Activated CD4-positive, alpha-beta T cell treated with anti-CD3 and anti-CD28 coated beads for 1 hour (primary cell): Measurements from ENCODE around the gene TMEM88.
"Not testable (repeated sequence)": the region's sequence is repeated elsewhere in the genome, so short reads cannot be mapped to it uniquely, and the experiment has no call there.

Source experiments
- DNase-seq: peaks from one replicate; pipeline ENCODE4 v3.0.0-alpha.2; 2020

TMEM88 gene

GRCh38 chr17:7856811-7857712 lies 2.2 kb downstream of the TMEM88 start, which contains the start of gene NAA38:
Gene NAA38, minus strand, starts transcription at chr17:7857559. Its CDS starts 96 bp downstream, at chr17:7857463.
- peak; percentile 91 for DNase-seq

- peak; percentile 83 for DNase-seq
Observed at GRCh38 chr17:7857713-7858521, 3.1 kb downstream of the TMEM88 start, which contains the start of gene CYB5D1. Gene CYB5D1, plus strand, starts transcription at chr17:7858003. Its CDS starts 132 bp downstream, at chr17:7858135.

GRCh38 chr17:7858522-7858810 lies 3.6 kb downstream of the TMEM88 start:
- DNase-seq: peak; percentile 50

- DNase-seq: no peak
Observed at GRCh38 chr17:7859028-7859427, 4.2 kb downstream of the TMEM88 start.

GRCh38 chr17:7862692-7863437 lies 8.0 kb downstream of the TMEM88 start:
- no peak for DNase-seq

- DNase-seq: not testable (repeated sequence)
Observed at GRCh38 chr17:7864384-7864783, 9.5 kb downstream of the TMEM88 start.

- DNase-seq: no peak
Observed at GRCh38 chr17:7864995-7865650, 10.3 kb downstream of the TMEM88 start.

- DNase-seq: no peak
Observed at GRCh38 chr17:7867881-7868329, 13.0 kb downstream of the TMEM88 start.

GRCh38 chr17:7873051-7873450 lies 18.2 kb downstream of the TMEM88 start:
- no peak for DNase-seq

GRCh38 chr17:7875804-7876370 lies 21.0 kb downstream of the TMEM88 start:
- no peak for DNase-seq

GRCh38 chr17:7878234-7878633 lies 23.4 kb downstream of the TMEM88 start:
- no peak for DNase-seq

GRCh38 chr17:7880076-7880868 lies 25.4 kb downstream of the TMEM88 start:
- DNase-seq: no peak

GRCh38 chr17:7881276-7882054 lies 26.6 kb downstream of the TMEM88 start:
- DNase-seq: no peak

GRCh38 chr17:7882068-7882467 lies 27.2 kb downstream of the TMEM88 start:
- no peak for DNase-seq

GRCh38 chr17:7882629-7883028 lies 27.8 kb downstream of the TMEM88 start:
- DNase-seq: no peak

GRCh38 chr17:7883781-7884386 lies 29.0 kb downstream of the TMEM88 start:
- DNase-seq: no peak

- DNase-seq: peak; percentile 33
Observed at GRCh38 chr17:7884581-7885366, 29.9 kb downstream of the TMEM88 start.

GRCh38 chr17:7885367-7886226 lies 30.7 kb downstream of the TMEM88 start:
- DNase-seq: no peak
